Raji (cell line): Measurements from ENCODE around the gene RFX3.

Source experiments
- POLR2A ChIP-seq: IDR thresholded peaks from 2 replicates; pipeline ENCODE4 v1.6.1; 2011; ENCODE audit warnings: low read depth, low read length, control low read depth; ENCODE audit not compliant: insufficient read depth

RFX3 gene

DNA sequence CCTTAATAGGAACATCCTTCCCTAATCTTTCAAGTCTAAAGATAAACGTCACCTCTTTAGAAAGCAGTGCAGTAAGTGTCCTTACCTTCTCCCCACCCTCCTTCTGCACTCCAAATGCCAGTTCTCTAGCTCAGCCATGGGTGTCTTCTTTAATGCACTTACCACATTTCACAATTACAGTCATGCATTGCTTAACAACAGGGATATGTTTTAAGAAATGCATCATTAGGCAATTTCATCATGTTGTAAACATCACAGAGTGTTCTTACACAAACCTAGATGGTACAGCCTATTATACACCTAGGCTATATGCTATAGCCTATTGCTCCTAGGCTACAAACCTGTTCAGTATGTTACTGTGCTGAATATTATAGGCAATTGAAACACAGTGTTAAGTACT lies 91.2 kb downstream of the RFX3 start:
- no peak for TF ChIP-seq POLR2A

DNA sequence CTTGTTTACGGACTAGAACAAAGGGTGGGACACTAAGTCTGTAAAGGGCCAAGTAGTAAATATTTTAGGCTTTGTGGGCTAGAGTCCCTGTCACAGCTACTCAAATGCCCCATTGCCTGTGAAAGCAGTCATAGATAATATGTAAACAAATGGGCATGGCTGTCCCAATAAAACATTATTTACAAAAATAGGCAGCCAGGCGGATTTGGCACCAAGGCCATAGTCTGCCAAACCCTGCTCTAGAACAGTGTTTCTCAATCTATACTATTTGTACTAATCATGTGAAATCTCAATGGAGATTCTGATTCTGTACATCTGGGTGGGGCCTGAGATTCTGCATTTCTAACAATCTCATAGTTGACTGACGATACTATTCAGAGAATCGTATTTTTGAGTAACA lies 92.0 kb downstream of the RFX3 start:
- TF ChIP-seq POLR2A, result no peak

DNA sequence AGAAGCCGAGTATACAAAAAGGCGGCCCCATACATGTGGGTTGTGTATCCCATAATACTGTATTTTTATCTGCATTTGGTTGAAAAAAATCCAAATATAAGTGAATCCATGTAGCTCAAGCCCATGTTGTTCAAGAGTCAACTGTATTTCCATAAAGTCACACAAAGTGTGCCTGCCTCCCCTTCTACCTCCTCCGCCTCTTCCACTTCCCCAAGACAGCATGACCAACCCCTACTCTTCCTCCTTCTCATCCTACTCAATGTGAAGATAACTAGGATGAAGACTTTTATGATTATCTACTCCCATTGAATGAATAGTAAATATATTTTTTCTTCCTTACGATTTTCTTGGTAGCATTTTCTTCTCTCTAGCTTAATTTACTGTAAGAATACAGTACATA lies 92.7 kb downstream of the RFX3 start:
- no peak for TF ChIP-seq POLR2A

DNA sequence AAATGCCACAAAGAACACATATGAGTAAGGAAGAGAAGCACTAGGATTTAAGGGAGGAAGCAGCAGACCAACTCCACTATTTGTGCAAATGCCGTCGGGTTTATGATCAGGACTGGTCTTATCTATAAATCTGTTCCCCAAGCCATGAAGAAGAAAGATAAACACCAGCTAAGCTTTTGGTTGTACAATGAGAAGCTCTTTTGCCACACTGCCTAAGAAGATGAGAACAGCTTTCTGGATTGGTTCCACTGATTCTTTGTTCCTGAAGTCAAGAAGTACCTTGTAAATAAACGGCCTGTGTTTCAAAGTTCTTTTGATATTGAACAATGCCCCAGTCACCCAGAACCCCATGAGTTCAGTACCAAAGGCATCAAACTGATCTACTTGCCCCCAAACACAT lies 93.9 kb downstream of the RFX3 start:
- TF ChIP-seq POLR2A, result no peak

DNA sequence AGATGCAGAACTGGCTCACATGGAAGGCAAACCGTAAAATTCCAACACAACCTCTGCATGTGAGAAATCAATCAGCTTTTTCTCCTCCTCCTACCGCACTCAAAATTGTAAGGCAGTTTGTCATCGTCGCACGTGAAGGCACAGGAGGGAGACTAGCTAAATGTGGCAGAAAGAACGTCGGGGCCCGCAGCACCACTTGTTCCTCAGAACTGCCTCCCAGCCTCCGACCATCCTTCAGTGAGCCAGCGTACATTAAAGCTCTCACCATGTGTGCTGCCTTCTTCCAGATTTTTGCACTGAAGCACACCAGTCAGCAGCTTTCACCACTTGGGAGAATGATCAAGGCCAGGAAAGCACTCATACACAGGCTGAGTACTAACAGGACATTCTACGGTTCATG lies 105.9 kb downstream of the RFX3 start:
- no peak for TF ChIP-seq POLR2A

DNA sequence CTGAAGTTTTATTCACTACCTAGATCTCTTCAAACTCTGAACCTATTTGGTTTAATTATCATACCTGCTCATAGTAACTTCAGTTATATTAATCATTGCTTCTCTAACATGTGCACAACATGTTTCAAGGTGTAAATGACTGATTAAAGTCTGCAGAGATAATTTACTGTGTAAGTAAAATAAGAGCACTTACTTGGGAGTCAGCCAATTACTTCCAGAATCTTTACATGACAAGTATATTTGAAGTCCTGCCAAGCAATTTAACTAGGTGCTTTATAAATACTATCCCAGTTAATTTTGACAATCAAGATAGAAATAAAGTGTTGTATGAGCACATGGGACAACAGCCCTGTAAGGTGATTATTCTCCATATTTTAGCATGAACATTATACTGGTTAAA lies 109.9 kb downstream of the RFX3 start:
- TF ChIP-seq POLR2A, result no peak

DNA sequence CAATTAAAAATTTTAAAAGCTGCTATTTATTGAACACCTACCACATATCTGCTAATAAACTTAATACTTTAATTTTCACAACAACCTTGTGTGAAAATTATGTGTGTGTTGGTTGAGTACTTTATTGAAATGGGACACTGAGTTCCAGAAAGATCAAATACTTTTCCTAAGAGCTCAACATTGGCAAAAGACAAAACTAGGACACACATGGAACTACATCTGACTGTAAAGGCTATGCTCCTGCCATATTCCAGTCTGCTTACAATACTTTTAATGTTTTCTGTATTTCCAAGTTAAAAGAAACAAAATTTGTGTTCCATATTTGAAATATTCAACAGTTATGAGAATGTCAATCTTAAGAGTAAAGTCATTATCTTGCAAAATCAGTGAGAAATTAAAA lies 111.8 kb downstream of the RFX3 start:
- TF ChIP-seq POLR2A, result no peak

DNA sequence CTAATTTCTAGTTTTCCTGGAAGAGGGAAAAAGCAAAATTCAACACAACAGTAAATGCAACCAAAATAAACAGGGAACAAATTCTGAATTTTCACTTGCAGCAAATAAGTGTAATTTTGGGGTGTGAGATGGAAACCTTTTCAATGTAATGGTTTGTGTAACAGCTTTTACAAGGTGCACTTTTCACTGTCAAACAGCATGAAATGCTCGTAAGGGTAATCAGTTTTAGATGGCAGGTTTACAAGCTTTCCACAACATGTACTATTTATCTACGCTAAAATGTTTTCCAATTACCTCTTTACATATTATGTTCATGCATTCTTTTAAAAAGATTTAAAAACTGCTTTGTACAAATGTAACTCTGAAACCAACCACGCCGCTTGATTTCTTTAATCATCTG lies 115.3 kb downstream of the RFX3 start:
- TF ChIP-seq POLR2A, result no peak

DNA sequence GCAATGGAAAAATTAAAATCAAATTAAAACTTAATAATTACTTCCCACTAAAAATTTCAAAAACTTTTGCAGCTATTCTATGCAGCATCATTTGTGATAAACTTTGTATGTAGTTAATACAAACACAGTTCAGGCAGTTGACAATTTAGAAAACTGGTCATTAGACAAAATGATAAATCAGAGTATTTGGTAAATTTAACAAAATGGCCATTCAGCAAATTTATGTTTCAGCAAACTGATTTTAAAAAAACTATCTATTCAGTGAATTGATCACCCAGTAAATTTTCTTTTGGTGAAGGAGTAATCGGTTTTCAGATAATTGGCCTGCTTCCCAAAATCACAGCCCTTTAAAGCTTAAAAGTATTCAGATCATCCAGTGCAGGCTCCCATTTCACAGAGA lies 116.3 kb downstream of the RFX3 start:
- TF ChIP-seq POLR2A, result no peak

DNA sequence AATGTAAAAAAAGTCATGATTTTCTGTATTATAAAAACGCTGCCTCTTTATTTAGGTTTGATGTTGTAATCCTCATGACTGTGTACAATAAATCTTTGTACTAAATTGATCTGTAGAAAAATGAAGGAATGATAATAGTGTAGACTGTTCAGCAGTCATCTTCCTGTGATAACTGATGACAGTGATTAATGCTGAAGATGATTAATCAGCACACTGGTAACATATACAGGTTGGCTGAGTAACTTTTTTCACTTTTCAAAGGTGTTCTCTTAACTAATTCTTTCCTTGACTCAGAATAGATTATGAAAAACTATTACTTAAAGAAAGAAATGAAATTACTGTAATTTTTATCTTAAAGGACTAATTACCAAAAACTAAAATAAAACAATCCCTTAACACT lies 122.5 kb downstream of the RFX3 start:
- no peak for TF ChIP-seq POLR2A

DNA sequence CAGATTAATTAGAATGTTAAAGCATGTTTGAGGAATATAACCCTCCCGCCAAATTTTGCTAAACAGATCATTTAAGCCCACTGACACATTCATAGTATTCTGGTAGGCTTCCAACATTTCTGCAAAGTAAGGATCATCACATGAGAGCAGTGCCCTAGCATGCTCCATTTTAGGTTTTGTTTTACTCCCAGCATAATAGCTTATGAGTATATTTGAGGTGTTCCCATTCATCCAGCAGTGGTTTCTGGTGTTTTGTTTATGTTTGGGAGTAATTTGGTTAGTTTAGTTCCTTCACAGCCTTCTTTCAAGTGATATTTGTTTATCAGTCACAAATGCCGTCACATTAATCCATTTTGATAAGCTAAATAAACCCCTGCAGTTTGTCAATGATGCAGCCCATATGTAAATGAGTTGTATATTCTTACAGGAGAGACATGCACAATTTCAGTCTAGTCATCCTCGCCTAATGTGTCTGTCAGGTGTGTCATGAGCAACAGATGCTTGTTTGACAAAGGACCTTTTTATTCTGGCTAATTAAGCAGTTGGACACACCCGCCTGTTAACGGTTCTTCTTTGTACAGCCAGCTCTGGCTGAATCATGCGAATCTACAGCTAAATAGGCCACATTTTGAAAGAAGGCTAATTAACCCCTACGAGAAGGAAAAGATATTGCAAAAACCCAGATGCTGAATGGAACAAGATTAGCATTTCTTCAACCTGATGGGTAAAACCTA lies 124.4 kb downstream of the RFX3 start:
- TF ChIP-seq POLR2A, result no peak

DNA sequence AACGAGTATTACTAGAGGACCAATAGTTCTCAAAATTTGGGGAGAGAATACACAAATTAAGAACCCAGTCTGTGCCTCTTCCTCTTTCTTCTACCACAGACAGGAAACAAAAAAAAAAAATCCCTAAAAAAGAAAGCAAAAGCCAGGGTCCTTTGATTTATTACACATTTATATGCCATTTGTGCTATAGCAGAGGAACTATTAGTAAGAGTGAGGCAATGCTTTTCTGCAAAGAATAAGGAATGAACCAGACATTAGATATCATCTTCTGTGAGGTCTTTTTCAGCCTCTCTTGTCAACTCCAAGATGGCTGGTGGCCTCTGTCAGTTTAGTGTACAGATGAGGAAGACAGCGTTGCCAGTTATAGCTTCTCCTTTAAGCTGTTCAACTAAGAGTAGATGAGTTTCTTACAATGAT lies 127.6 kb downstream of the RFX3 start:
- TF ChIP-seq POLR2A, result no peak

DNA sequence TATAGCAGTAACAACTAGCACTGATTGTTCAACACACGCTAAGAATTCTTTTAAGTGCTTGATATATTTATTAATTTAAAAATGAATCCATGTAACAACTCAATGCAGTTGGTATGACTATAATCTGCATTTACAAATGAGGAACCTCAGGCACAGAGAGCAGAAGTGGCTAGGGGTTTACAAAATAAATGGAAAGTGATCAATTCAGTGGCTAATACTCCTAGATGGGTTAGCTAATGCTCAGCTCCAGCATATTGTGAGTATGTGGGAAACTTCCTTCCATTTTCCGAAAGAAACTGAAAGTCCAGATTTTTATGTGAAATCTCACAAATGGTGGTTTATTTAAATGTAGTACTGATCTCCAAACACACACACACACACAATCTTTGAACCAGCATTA lies 128.0 kb downstream of the RFX3 start:
- TF ChIP-seq POLR2A, result no peak

DNA sequence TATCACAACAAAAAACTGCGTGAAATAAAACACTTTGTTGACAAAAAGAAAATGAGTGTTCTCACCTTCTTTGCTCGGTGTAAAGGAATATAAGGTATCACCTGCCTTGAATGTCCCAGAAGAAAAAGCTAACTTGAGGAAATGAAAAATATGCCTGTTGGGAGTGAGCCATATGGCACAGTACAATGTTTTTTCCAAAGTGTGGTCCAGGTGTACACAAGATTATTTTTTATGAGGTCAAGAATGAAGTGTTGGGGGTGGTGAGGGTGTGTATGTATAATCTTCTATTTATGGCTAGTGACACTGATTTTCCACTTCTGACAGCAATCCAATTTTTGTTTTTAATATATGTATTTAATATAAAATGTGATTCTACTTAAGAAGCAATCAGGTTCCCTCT lies 134.4 kb downstream of the RFX3 start:
- no peak for TF ChIP-seq POLR2A

DNA sequence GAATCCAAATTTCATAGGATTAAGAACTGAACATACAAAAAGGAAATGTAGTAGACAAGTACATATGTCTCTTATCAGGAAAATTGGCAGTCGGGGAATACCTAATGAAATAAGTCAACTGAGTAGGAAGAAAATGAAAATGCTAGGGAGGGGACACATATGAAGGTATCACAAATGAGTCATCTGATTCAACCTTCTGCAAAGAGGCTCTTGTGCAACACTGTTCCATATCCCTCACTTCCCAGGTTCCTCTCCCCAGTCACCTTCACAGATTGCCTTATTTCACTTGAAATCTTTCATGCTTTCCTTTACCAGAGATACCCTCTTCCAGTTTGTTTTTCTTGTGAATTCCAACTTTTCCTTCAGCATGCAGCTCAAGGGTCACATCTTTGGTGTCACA lies 139.0 kb downstream of the RFX3 start:
- no peak for TF ChIP-seq POLR2A

DNA sequence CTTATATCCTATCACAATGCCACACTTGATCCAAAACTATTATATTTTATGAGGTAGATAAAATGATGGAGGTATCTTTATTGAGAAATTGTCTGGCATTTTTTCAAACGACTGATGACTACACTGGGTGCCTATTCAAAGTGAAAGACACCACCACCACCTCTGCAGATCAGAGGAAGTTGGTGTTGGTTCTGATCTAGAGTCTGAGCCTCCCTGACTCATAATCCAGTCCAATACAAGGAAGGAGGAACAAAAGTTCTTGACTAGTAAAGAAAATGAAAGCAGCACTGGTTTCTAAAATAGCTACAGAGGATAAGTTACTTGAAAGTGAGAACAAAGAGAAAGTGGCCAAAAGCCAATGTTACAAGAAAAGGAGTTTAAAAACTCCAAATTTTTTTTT lies 139.9 kb downstream of the RFX3 start:
- TF ChIP-seq POLR2A, result no peak

DNA sequence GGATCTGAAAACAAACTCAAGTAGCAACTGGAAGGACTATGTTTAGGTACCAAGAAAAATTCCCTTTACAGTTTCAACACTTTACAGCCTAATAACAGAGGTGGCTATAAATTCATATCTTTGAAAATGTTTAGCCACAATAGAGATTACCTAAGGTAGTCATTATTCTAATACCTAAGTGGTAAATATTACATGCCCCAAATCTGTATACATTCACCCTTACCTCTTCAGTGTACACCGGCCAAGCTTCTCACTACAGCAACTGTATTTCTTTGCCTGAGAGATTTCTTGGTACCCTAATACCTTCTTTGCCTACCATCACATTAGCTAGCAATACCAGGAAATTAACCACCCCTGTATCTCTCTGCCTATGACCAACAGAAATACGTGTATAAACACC lies 154.0 kb downstream of the RFX3 start:
- TF ChIP-seq POLR2A, result no peak
